H9 (cell line): ENCODE results near the gene CD8A. TPM values are rescaled to one million over a fixed set of nuclear protein-coding genes. Genes with fewer than 3 reads are reported as not detected.

Experiments
- DNase-seq: peaks from one replicate; pipeline ENCODE4 v3.0.0-alpha.2; 2017
- H2AFZ ChIP-seq: one replicate; pipeline ENCODE4 v1.6.1; 2013; ENCODE audit warnings: mild to moderate bottlenecking, low read length, control low read depth, moderate library complexity
- H2AK5ac ChIP-seq: 2 replicates; pipeline ENCODE4 v1.6.1; 2013; ENCODE audit warnings: low read length, control low read depth, mixed read lengths; ENCODE audit not compliant: insufficient read length
- H2BK120ac ChIP-seq: one replicate; pipeline ENCODE4 v1.6.1; 2013; ENCODE audit warnings: low read depth, mild to moderate bottlenecking, low read length, control low read depth, inconsistent platforms; ENCODE audit not compliant: poor library complexity, severe bottlenecking
- H2BK12ac ChIP-seq: 2 replicates; pipeline ENCODE4 v1.6.1; 2013; ENCODE audit warnings: low read length, control low read depth, mixed read lengths, low read depth; ENCODE audit not compliant: insufficient read length
- H2BK15ac ChIP-seq: 2 replicates; pipeline ENCODE4 v1.6.1; 2013; ENCODE audit warnings: low read depth, low read length, control low read depth
- H2BK20ac ChIP-seq: one replicate; pipeline ENCODE4 v1.6.1; 2013; ENCODE audit warnings: low read depth, mild to moderate bottlenecking, low read length, control low read depth, inconsistent platforms; ENCODE audit not compliant: poor library complexity, severe bottlenecking
- H2BK5ac ChIP-seq: 2 replicates; pipeline ENCODE4 v1.6.1; 2013; ENCODE audit warnings: low read length, control low read depth, mixed read lengths; ENCODE audit not compliant: insufficient read length
- H3K14ac ChIP-seq: 2 replicates; pipeline ENCODE4 v1.6.1; 2013; ENCODE audit warnings: low read length, control low read depth; ENCODE audit not compliant: insufficient read depth
- H3K18ac ChIP-seq: 2 replicates; pipeline ENCODE4 v1.6.1; 2013; ENCODE audit warnings: low read depth, mild to moderate bottlenecking, mixed read lengths, low read length, control low read depth; ENCODE audit not compliant: insufficient read length
- H3K23ac ChIP-seq: 2 replicates; pipeline ENCODE4 v1.6.1; 2013; ENCODE audit warnings: low read length, control low read depth, mixed read lengths, low read depth; ENCODE audit not compliant: insufficient read length
- H3K23me2 ChIP-seq: 2 replicates; pipeline ENCODE4 v1.6.1; 2013; ENCODE audit warnings: low read depth, mild to moderate bottlenecking, mixed read lengths, low read length, control low read depth; ENCODE audit not compliant: insufficient read length, poor library complexity, severe bottlenecking
- H3K27ac ChIP-seq: 2 replicates; pipeline ENCODE4 v1.5.1; 2013; ENCODE audit warnings: low read length, control low read depth, mixed read lengths, low read depth; ENCODE audit not compliant: insufficient read length
- H3K27me3 ChIP-seq: 2 replicates; pipeline ENCODE4 v1.6.1; 2013; ENCODE audit warnings: low read length, control low read depth, inconsistent platforms; ENCODE audit not compliant: insufficient read depth
- H3K4ac ChIP-seq: 2 replicates; pipeline ENCODE4 v1.6.1; 2013; ENCODE audit warnings: low read depth, mild to moderate bottlenecking, control low read depth, inconsistent platforms, low read length, moderate library complexity
- H3K4me1 ChIP-seq: 2 replicates; pipeline ENCODE4 v1.6.1; 2013; ENCODE audit warnings: low read length, control low read depth, inconsistent platforms; ENCODE audit not compliant: insufficient read depth
- H3K4me2 ChIP-seq: 2 replicates; pipeline ENCODE4 v1.6.1; 2013; ENCODE audit warnings: low read length, control low read depth, mixed read lengths; ENCODE audit not compliant: insufficient read length, insufficient read depth
- H3K56ac ChIP-seq: 2 replicates; pipeline ENCODE4 v1.6.1; 2013; ENCODE audit warnings: low read depth, mild to moderate bottlenecking, mixed read lengths, low read length, control low read depth; ENCODE audit not compliant: insufficient read length
- H3K79me1 ChIP-seq: 2 replicates; pipeline ENCODE4 v1.6.1; 2013; ENCODE audit warnings: low read depth, mild to moderate bottlenecking, moderate library complexity, low read length, control low read depth, inconsistent platforms; ENCODE audit not compliant: insufficient read depth, poor library complexity, severe bottlenecking
- H3K79me2 ChIP-seq: 2 replicates; pipeline ENCODE4 v1.6.1; 2013; ENCODE audit warnings: low read length, control low read depth, inconsistent platforms; ENCODE audit not compliant: insufficient read depth
- H3K9ac ChIP-seq: 2 replicates; pipeline ENCODE4 v1.6.1; 2013; ENCODE audit warnings: low read length, control low read depth, mixed read lengths; ENCODE audit not compliant: insufficient read length; ENCODE audit errors: extremely low read depth
- H3K9me3 ChIP-seq: one replicate; pipeline ENCODE4 v1.6.1; 2013; ENCODE audit warnings: low read depth, low read length, inconsistent platforms; ENCODE audit not compliant: control insufficient read depth
- H3T11ph ChIP-seq: one replicate; pipeline ENCODE4 v1.6.1; 2013; ENCODE audit warnings: mild to moderate bottlenecking, low read length, control low read depth, inconsistent platforms
- H4K20me1 ChIP-seq: one replicate; pipeline ENCODE4 v1.6.1; 2013; ENCODE audit not compliant: control insufficient read depth, insufficient read length, insufficient read depth
- H4K5ac ChIP-seq: 2 replicates; pipeline ENCODE4 v1.6.1; 2013; ENCODE audit warnings: low read depth, mild to moderate bottlenecking, mixed read lengths, low read length, control low read depth; ENCODE audit not compliant: insufficient read length
- H4K8ac ChIP-seq: replicated peaks from 2 replicates; pipeline ENCODE4 v1.6.1; 2013; ENCODE audit warnings: low read length, control low read depth, mixed read lengths, low read depth; ENCODE audit not compliant: insufficient read length
- H4K91ac ChIP-seq: 2 replicates; pipeline ENCODE4 v1.6.1; 2013; ENCODE audit warnings: low read depth, mild to moderate bottlenecking, moderate library complexity, mixed read lengths, low read length, control low read depth; ENCODE audit not compliant: insufficient read length
- H3K27ac Mint-ChIP-seq, 3 experiments: 2 replicates in 2 of 3; 3 replicates in 1 of 3; pipeline ENCODE4 v1.8.0; 2020 to 2021; ENCODE audit warnings: mixed read lengths in 3 of 3, mild to moderate bottlenecking in 1 of 3, moderate library complexity in 1 of 3
- H3K27me3 Mint-ChIP-seq: 2 replicates; pipeline ENCODE4 v1.8.0; 2021; ENCODE audit warnings: low read depth, mild to moderate bottlenecking, moderate library complexity, mixed read lengths
- H3K36me3 Mint-ChIP-seq, 3 experiments: 2 replicates in 2 of 3; 3 replicates in 1 of 3; pipeline ENCODE4 v1.8.0; 2020 to 2021; ENCODE audit warnings: low read depth in 3 of 3, mixed read lengths in 3 of 3; ENCODE audit not compliant: insufficient read depth in 1 of 3
- H3K4me1 Mint-ChIP-seq, 2 experiments: 2 replicates each; pipeline ENCODE4 v1.8.0; 2020; ENCODE audit warnings: mixed read lengths in 2 of 2
- H3K4me3 Mint-ChIP-seq, 2 experiments: 2 replicates in 1 of 2; 3 replicates in 1 of 2; pipeline ENCODE4 v1.8.0; 2020 to 2021; ENCODE audit warnings: mild to moderate bottlenecking in 2 of 2, mixed read lengths in 2 of 2, moderate library complexity in 1 of 2
- H3K9me3 Mint-ChIP-seq, 2 experiments: 2 replicates in 1 of 2; 3 replicates in 1 of 2; pipeline ENCODE4 v1.8.0; 2020; ENCODE audit warnings: mild to moderate bottlenecking in 2 of 2, mixed read lengths in 2 of 2, moderate library complexity in 1 of 2
- total RNA-seq: library from RNA; stranded (reverse); gene quantifications from 2 replicates; pipeline ENCODE4 v1.2.1, GENCODE V29; 2021
- TF ChIP-seq, protein P1 (sequence below): fragments of 200-600 bp; sonication (generic); conservative IDR thresholded peaks from 3 replicates; pipeline ENCODE4 v1.8.0; 2021; ENCODE audit warnings: antibody characterized with exemption, mild to moderate bottlenecking

CD8A gene
- total RNA-seq, 1 experiment from 2014 or later: not detected

- Histone ChIP-seq H3K4me1 (no peaks in the 10 kb centered on the region), H3K4ac (no peak overlapping the region), H3K27me3 (no peaks in the 10 kb centered on the region), H2BK12ac (no peak overlapping the region), H3K14ac (no peak overlapping the region), H4K5ac (no peak overlapping the region), H2BK15ac (no peak overlapping the region), H3T11ph (no peak overlapping the region), H3K27ac (no peak overlapping the region), H2BK120ac (no peak overlapping the region), H3K18ac (no peak overlapping the region), H3K56ac (no peak overlapping the region), H3K79me1 (peaks cover 7% of the 10 kb centered on the region), H2BK20ac (no peak overlapping the region), H3K9me3 (peaks cover 6% of the 10 kb centered on the region), H3K23me2 (no peaks in the 10 kb centered on the region), H4K91ac (no peak overlapping the region), H4K8ac (no peak overlapping the region), H3K23ac (no peak overlapping the region), H4K20me1 (no peaks in the 10 kb centered on the region), H2AK5ac (no peak overlapping the region), H2AFZ (no peak overlapping the region), H2BK5ac (no peak overlapping the region), H3K79me2 (peaks cover 5% of the 10 kb centered on the region; the same call in 1 of the 2 replicates), H3K4me2 (no peak overlapping the region), H3K9ac (no peak overlapping the region)
- no peak overlapping the region for H3K4me3 Mint-ChIP-seq
- peaks cover 4% of the 10 kb centered on the region in 2 experiments for H3K4me1 Mint-ChIP-seq
- H3K9me3 Mint-ChIP-seq: peaks cover 17 to 19% of the 10 kb centered on the region in 2 experiments
- TF ChIP-seq, protein P1, sequence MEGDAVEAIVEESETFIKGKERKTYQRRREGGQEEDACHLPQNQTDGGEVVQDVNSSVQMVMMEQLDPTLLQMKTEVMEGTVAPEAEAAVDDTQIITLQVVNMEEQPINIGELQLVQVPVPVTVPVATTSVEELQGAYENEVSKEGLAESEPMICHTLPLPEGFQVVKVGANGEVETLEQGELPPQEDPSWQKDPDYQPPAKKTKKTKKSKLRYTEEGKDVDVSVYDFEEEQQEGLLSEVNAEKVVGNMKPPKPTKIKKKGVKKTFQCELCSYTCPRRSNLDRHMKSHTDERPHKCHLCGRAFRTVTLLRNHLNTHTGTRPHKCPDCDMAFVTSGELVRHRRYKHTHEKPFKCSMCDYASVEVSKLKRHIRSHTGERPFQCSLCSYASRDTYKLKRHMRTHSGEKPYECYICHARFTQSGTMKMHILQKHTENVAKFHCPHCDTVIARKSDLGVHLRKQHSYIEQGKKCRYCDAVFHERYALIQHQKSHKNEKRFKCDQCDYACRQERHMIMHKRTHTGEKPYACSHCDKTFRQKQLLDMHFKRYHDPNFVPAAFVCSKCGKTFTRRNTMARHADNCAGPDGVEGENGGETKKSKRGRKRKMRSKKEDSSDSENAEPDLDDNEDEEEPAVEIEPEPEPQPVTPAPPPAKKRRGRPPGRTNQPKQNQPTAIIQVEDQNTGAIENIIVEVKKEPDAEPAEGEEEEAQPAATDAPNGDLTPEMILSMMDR: no peak
- H3K36me3 Mint-ChIP-seq: peaks cover 46 to 64% (median 52%) of the 10 kb centered on the region in 3 experiments
- DNase-seq: no peak
- no peak overlapping the region for H3K27ac Mint-ChIP-seq
- no peaks in the 10 kb centered on the region for H3K27me3 Mint-ChIP-seq
These were observed 37.1 kb downstream of the CD8A start for GRCh38 chr2:86753606-86754005.
